Measurements from ENCODE around the gene FBXO36. TPM values are rescaled to one million over a fixed set of nuclear protein-coding genes. Genes with fewer than 3 reads are reported as not detected.

The FBXO36 gene
- total RNA-seq, 4 donors from 2014 or later = 4.7 to 17.9 (median 11.3) TPM

- TF ChIP-seq POLR2A (IDR thresholded peaks at IDR 0.05) (no peak), CTCF (IDR thresholded peaks at IDR 0.05) (no peak)
- WGBS, 2 donors = 46 to 66% methylated on average over 5 to 7 of the region's 7 CpGs
- intact Hi-C loops (cut with DNase I) = no loop called here
- H3K9me3 ChIP-seq = no peaks in the 10 kb centered on the region
- no peak overlapping the region for H3K4me3 ChIP-seq (replicated peaks in 1 of 3)
- peaks cover 0 to 5% of the 10 kb centered on the region in 2 donors for H3K4me1 ChIP-seq
- no peaks in the 10 kb centered on the region for H3K36me3 ChIP-seq
- H3K27me3 ChIP-seq = no peaks in the 10 kb centered on the region
- DNase-seq = peak; percentile 11 to 41
- H3K27ac ChIP-seq = peak overlapping the region in 1 of 3 donors; percentile 15
Measured at GRCh38 chr2:229980431-229981184, 58.3 kb downstream of the FBXO36 start.

GRCh38 chr2:229993236-229993635 lies 70.9 kb downstream of the FBXO36 start:
- intact Hi-C loops (cut with DNase I) = no loop called here
- Histone ChIP-seq H3K4me1 (no peaks in the 10 kb centered on the region), H3K27ac (no peak overlapping the region), H3K9me3 (no peaks in the 10 kb centered on the region), H3K4me3 (replicated peaks in 1 of 3) (no peak overlapping the region), H3K36me3 (no peaks in the 10 kb centered on the region), H3K27me3 (no peaks in the 10 kb centered on the region)
- no peak for TF ChIP-seq POLR2A (IDR thresholded peaks at IDR 0.05)
- no peak for TF ChIP-seq CTCF (IDR thresholded peaks at IDR 0.05)
- DNase-seq = no peak
- WGBS, 2 donors = 91 to 97% methylated on average over 6 of the region's 6 CpGs

GRCh38 chr2:229996320-229996719 lies 74.0 kb downstream of the FBXO36 start:
- no peak for TF ChIP-seq CTCF (IDR thresholded peaks at IDR 0.05)
- Histone ChIP-seq H3K4me3 (replicated peaks in 1 of 3) (no peak overlapping the region), H3K27ac (no peak overlapping the region), H3K27me3 (no peaks in the 10 kb centered on the region), H3K9me3 (no peaks in the 10 kb centered on the region), H3K36me3 (no peaks in the 10 kb centered on the region), H3K4me1 (no peaks in the 10 kb centered on the region)
- intact Hi-C loops (cut with DNase I) = no loop called here
- DNase-seq = no peak
- WGBS, 2 donors = 81 to 86% methylated on average over 4 of the region's 4 CpGs

GRCh38 chr2:229997565-229997964 lies 75.3 kb downstream of the FBXO36 start:
- H3K4me1 ChIP-seq = no peaks in the 10 kb centered on the region
- intact Hi-C loops (cut with DNase I) = no loop called here
- H3K4me3 ChIP-seq (replicated peaks in 1 of 3) = no peak overlapping the region
- WGBS, 2 donors = 81% methylated on average over 3 of the region's 3 CpGs
- no peak overlapping the region for H3K27ac ChIP-seq
- H3K36me3 ChIP-seq = no peaks in the 10 kb centered on the region
- no peak for DNase-seq
- no peaks in the 10 kb centered on the region for H3K27me3 ChIP-seq
- no peak for TF ChIP-seq POLR2A (IDR thresholded peaks at IDR 0.05)
- no peak for TF ChIP-seq CTCF (IDR thresholded peaks at IDR 0.05)
- no peaks in the 10 kb centered on the region for H3K9me3 ChIP-seq

GRCh38 chr2:230000118-230000841 lies 78.0 kb downstream of the FBXO36 start:
- Histone ChIP-seq H3K9me3 (no peaks in the 10 kb centered on the region), H3K4me1 (no peaks in the 10 kb centered on the region), H3K4me3 (replicated peaks in 1 of 3) (no peak overlapping the region), H3K27me3 (no peaks in the 10 kb centered on the region), H3K36me3 (no peaks in the 10 kb centered on the region), H3K27ac (no peak overlapping the region)
- TF ChIP-seq CTCF (IDR thresholded peaks at IDR 0.05) = no peak
- no peak for TF ChIP-seq POLR2A (IDR thresholded peaks at IDR 0.05)
- 89 to 92% methylated on average over 6 of the region's 6 CpGs for WGBS, 2 donors
- intact Hi-C loops (cut with DNase I) = no loop called here
- no peak for DNase-seq

All from thyroid gland (tissue), 4 donors.